ENCODE data around the gene ATG2B.

Gene ATG2B

DNA sequence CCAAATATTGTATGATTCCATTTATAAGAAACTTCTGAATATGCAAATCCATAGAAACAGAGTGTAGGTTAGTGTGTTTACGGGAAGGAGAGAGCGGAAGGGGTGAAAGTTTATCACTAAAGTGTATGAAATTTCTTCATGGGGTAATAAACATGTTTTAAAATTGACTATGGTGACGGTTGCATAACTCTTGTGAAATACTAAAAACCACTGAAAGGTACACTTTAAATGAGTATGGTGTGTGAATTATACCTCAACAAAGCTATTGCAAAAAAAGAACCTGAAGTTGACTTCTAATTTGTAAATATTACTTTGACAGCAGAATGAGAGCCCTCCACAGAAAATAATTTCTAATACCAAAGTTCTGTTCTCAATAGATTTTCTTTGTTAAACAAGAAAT is 47.1 kb downstream of the ATG2B start:
- H3K27ac ChIP-seq (ENCODE audit: low read depth in 2 of 2, low read length in 2 of 2), result no peak overlapping the region
- peaks cover 35 to 40% of the 10 kb centered on the region in 2 donors for H3K36me3 ChIP-seq (ENCODE audit: control insufficient read depth in 2 of 2, insufficient read depth in 2 of 2, low read length in 2 of 2)
- H3K4me3 ChIP-seq (ENCODE audit: low read length in 2 of 2), result no peak overlapping the region
- no peaks in the 10 kb centered on the region for H3K27me3 ChIP-seq (ENCODE audit: control insufficient read depth in 2 of 2, insufficient read depth in 2 of 2, low read length in 2 of 2)
- no peak overlapping the region for H3K9ac ChIP-seq (ENCODE audit: low read depth in 1 of 2, low read length in 2 of 2)
- no peaks in the 10 kb centered on the region for H3K4me1 ChIP-seq (ENCODE audit: control insufficient read depth in 2 of 2, insufficient read depth in 2 of 2, low read length in 2 of 2)
- H3K9me3 ChIP-seq (ENCODE audit: control insufficient read depth in 2 of 2, low read length in 2 of 2), result no peaks in the 10 kb centered on the region

DNA sequence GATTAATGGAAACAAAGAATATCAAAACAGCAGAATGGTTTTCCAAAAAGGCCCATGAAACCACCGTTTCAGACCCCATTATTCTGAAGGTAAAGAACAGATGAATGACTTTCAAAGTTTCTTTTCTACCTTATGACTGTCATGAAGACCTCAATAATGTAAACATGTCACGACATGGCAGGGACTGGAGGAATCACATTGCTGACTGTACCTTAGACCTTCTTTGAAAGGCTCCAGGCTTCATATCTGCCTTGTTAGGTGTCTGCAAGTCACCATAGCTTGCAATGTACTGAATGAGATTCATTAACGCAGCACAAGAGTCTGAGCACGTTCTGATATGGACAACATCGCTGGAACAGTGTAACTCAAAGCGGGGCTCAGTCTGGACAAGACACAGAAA is 52.2 kb downstream of the ATG2B start:
- Histone ChIP-seq H3K4me3 (ENCODE audit: low read length in 2 of 2) (no peak overlapping the region), H3K4me1 (ENCODE audit: control insufficient read depth in 2 of 2, insufficient read depth in 2 of 2, low read length in 2 of 2) (peaks cover 0 to 11% of the 10 kb centered on the region in 2 donors), H3K27me3 (ENCODE audit: control insufficient read depth in 2 of 2, insufficient read depth in 2 of 2, low read length in 2 of 2) (no peaks in the 10 kb centered on the region), H3K36me3 (ENCODE audit: control insufficient read depth in 2 of 2, insufficient read depth in 2 of 2, low read length in 2 of 2) (peaks cover 26 to 37% of the 10 kb centered on the region in 2 donors), H3K27ac (ENCODE audit: low read depth in 2 of 2, low read length in 2 of 2) (peak overlapping the region in 1 of 2 donors; percentile 8), H3K9me3 (ENCODE audit: control insufficient read depth in 2 of 2, low read length in 2 of 2) (no peaks in the 10 kb centered on the region), H3K9ac (ENCODE audit: low read depth in 1 of 2, low read length in 2 of 2) (no peak overlapping the region)

DNA sequence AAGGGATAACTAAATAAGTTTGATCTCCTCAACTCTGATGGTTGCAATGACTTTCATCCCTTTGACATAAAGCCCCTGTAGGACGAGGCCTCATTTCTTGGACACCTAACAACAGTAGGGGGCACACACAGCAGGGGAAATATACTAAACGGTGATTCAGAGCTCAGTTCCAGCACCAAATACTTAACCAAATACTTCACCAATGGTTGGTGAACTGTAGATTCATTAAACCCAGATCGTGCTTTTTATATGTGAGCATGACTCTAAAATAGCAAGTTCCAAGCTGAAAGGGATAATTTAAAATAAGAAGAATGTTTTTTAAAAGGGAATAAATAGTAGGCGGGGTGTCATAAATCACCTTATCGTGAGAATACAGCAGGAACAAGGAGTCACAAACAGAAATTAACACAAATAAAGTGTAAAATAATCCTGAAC is 53.2 kb downstream of the ATG2B start:
- H3K27me3 ChIP-seq (ENCODE audit: control insufficient read depth in 2 of 2, insufficient read depth in 2 of 2, low read length in 2 of 2), result no peaks in the 10 kb centered on the region
- no peak overlapping the region for H3K4me3 ChIP-seq (ENCODE audit: low read length in 2 of 2)
- no peak overlapping the region for H3K9ac ChIP-seq (ENCODE audit: low read depth in 1 of 2, low read length in 2 of 2)
- H3K27ac ChIP-seq (ENCODE audit: low read depth in 2 of 2, low read length in 2 of 2), result peak overlapping the region; percentile 51 to 58
- peaks cover 22 to 35% of the 10 kb centered on the region in 2 donors for H3K36me3 ChIP-seq (ENCODE audit: control insufficient read depth in 2 of 2, insufficient read depth in 2 of 2, low read length in 2 of 2)
- H3K9me3 ChIP-seq (ENCODE audit: control insufficient read depth in 2 of 2, low read length in 2 of 2), result no peaks in the 10 kb centered on the region
- peaks cover 0 to 11% of the 10 kb centered on the region in 2 donors for H3K4me1 ChIP-seq (ENCODE audit: control insufficient read depth in 2 of 2, insufficient read depth in 2 of 2, low read length in 2 of 2)

DNA sequence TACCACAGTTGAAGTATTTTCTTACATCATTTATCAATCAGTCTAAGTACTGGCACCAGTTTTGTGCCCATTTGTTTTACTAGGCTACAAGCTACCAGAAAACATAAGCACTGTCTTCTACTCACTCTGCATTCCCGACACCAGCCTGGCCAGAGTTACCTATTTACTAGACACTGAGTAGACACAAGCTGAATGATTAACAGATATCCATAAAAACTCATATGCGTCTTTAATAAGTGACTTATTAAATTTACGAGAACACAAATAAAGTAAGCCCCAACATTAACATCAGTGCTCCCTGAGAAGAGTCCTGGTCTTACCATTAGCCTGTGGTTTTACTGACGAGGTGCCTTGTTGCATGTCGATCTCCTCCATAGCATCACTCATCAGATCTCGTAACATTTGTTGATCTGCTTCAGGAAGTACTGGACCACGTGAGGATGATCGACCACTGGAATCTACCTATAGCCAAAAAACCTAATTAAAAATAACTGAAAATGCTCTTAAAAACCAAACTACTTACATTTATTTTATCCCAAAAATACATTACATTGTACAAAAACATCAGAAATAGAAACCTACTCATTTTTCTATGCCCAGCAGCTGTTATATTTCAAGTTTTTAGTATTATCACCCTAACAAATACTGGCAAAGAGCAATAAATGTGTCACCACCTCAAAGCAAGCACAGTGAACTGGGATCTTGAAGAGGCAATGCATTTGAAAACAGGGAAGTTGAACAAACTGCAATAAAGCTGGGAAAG is 53.8 kb downstream of the ATG2B start:
- Histone ChIP-seq H3K36me3 (ENCODE audit: control insufficient read depth in 2 of 2, insufficient read depth in 2 of 2, low read length in 2 of 2) (peaks cover 26 to 38% of the 10 kb centered on the region in 2 donors), H3K27ac (ENCODE audit: low read depth in 2 of 2, low read length in 2 of 2) (peak overlapping the region; percentile 51 to 58), H3K4me1 (ENCODE audit: control insufficient read depth in 2 of 2, insufficient read depth in 2 of 2, low read length in 2 of 2) (peaks cover 0 to 11% of the 10 kb centered on the region in 2 donors)

GRCh38 chr14:96307434-96307833 is 55.7 kb downstream of the ATG2B start:
- peaks cover 0 to 11% of the 10 kb centered on the region in 2 donors for H3K4me1 ChIP-seq (ENCODE audit: control insufficient read depth in 2 of 2, insufficient read depth in 2 of 2, low read length in 2 of 2)
- no peak overlapping the region for H3K9ac ChIP-seq (ENCODE audit: low read depth in 1 of 2, low read length in 2 of 2)
- no peaks in the 10 kb centered on the region for H3K9me3 ChIP-seq (ENCODE audit: control insufficient read depth in 2 of 2, low read length in 2 of 2)
- H3K27ac ChIP-seq (ENCODE audit: low read depth in 2 of 2, low read length in 2 of 2), result no peak overlapping the region
- H3K36me3 ChIP-seq (ENCODE audit: control insufficient read depth in 2 of 2, insufficient read depth in 2 of 2, low read length in 2 of 2), result peaks cover 28 to 44% of the 10 kb centered on the region in 2 donors
- H3K4me3 ChIP-seq (ENCODE audit: low read length in 2 of 2), result no peak overlapping the region
- no peaks in the 10 kb centered on the region for H3K27me3 ChIP-seq (ENCODE audit: control insufficient read depth in 2 of 2, insufficient read depth in 2 of 2, low read length in 2 of 2)

More for the DNA sequence above, 53.8 kb downstream of the ATG2B start:
- H3K4me3 ChIP-seq (ENCODE audit: low read length in 2 of 2), result peak overlapping the region in 1 of 2 donors; percentile 45
- H3K9ac ChIP-seq (ENCODE audit: low read depth in 1 of 2, low read length in 2 of 2), result no peak overlapping the region
- no peaks in the 10 kb centered on the region for H3K27me3 ChIP-seq (ENCODE audit: control insufficient read depth in 2 of 2, insufficient read depth in 2 of 2, low read length in 2 of 2)
- H3K9me3 ChIP-seq (ENCODE audit: control insufficient read depth in 2 of 2, low read length in 2 of 2), result no peaks in the 10 kb centered on the region

GRCh38 chr14:96304956-96305355 is 58.2 kb downstream of the ATG2B start:
- Histone ChIP-seq H3K27ac (ENCODE audit: low read depth in 2 of 2, low read length in 2 of 2) (no peak overlapping the region), H3K36me3 (ENCODE audit: control insufficient read depth in 2 of 2, insufficient read depth in 2 of 2, low read length in 2 of 2) (peaks cover 35 to 54% of the 10 kb centered on the region in 2 donors)

GRCh38 chr14:96303981-96304380 is 59.2 kb downstream of the ATG2B start:
- H3K9me3 ChIP-seq (ENCODE audit: control insufficient read depth in 2 of 2, low read length in 2 of 2), result no peaks in the 10 kb centered on the region
- no peak overlapping the region for H3K27ac ChIP-seq (ENCODE audit: low read depth in 2 of 2, low read length in 2 of 2)
- no peaks in the 10 kb centered on the region for H3K27me3 ChIP-seq (ENCODE audit: control insufficient read depth in 2 of 2, insufficient read depth in 2 of 2, low read length in 2 of 2)
- no peak overlapping the region for H3K9ac ChIP-seq (ENCODE audit: low read depth in 1 of 2, low read length in 2 of 2)
- peaks cover 40 to 59% of the 10 kb centered on the region in 2 donors for H3K36me3 ChIP-seq (ENCODE audit: control insufficient read depth in 2 of 2, insufficient read depth in 2 of 2, low read length in 2 of 2)
- no peak overlapping the region for H3K4me3 ChIP-seq (ENCODE audit: low read length in 2 of 2)
- peaks cover 0 to 3% of the 10 kb centered on the region in 2 donors for H3K4me1 ChIP-seq (ENCODE audit: control insufficient read depth in 2 of 2, insufficient read depth in 2 of 2, low read length in 2 of 2)

More at GRCh38 chr14:96304956-96305355, 58.2 kb downstream of the ATG2B start:
- no peak overlapping the region for H3K4me3 ChIP-seq (ENCODE audit: low read length in 2 of 2)
- no peaks in the 10 kb centered on the region for H3K27me3 ChIP-seq (ENCODE audit: control insufficient read depth in 2 of 2, insufficient read depth in 2 of 2, low read length in 2 of 2)
- peaks cover 0 to 7% of the 10 kb centered on the region in 2 donors for H3K4me1 ChIP-seq (ENCODE audit: control insufficient read depth in 2 of 2, insufficient read depth in 2 of 2, low read length in 2 of 2)
- H3K9me3 ChIP-seq (ENCODE audit: control insufficient read depth in 2 of 2, low read length in 2 of 2), result no peaks in the 10 kb centered on the region
- no peak overlapping the region for H3K9ac ChIP-seq (ENCODE audit: low read depth in 1 of 2, low read length in 2 of 2)

DNA sequence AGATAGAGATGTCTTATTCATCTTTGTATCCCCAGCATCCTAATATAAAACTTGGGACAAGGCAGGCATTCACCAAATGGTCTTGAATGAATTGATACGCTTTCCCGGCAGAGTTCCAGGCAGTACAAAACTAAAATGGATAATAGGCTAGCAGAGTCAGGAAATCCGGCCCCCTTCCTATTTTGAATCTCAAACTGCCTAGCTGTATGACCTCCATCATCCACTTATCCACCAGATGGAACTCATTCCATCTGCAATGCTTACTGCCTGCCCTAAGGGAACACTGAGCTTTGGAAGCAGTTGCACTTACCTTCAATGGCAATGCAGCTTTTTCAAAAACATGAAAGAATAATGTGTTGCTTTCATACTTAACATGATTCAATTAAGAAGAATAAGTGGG is 63.7 kb downstream of the ATG2B start:
- Histone ChIP-seq H3K36me3 (ENCODE audit: control insufficient read depth in 2 of 2, insufficient read depth in 2 of 2, low read length in 2 of 2) (peaks cover 26 to 43% of the 10 kb centered on the region in 2 donors), H3K9ac (ENCODE audit: low read depth in 1 of 2, low read length in 2 of 2) (no peak overlapping the region), H3K4me3 (ENCODE audit: low read length in 2 of 2) (no peak overlapping the region), H3K9me3 (ENCODE audit: control insufficient read depth in 2 of 2, low read length in 2 of 2) (no peaks in the 10 kb centered on the region), H3K27ac (ENCODE audit: low read depth in 2 of 2, low read length in 2 of 2) (no peak overlapping the region), H3K4me1 (ENCODE audit: control insufficient read depth in 2 of 2, insufficient read depth in 2 of 2, low read length in 2 of 2) (no peaks in the 10 kb centered on the region), H3K27me3 (ENCODE audit: control insufficient read depth in 2 of 2, insufficient read depth in 2 of 2, low read length in 2 of 2) (no peaks in the 10 kb centered on the region)

- Histone ChIP-seq H3K4me1 (ENCODE audit: control insufficient read depth in 2 of 2, insufficient read depth in 2 of 2, low read length in 2 of 2) (no peaks in the 10 kb centered on the region), H3K27ac (ENCODE audit: low read depth in 2 of 2, low read length in 2 of 2) (no peak overlapping the region), H3K36me3 (ENCODE audit: control insufficient read depth in 2 of 2, insufficient read depth in 2 of 2, low read length in 2 of 2) (peaks cover 19 to 31% of the 10 kb centered on the region in 2 donors), H3K27me3 (ENCODE audit: control insufficient read depth in 2 of 2, insufficient read depth in 2 of 2, low read length in 2 of 2) (no peaks in the 10 kb centered on the region), H3K9ac (ENCODE audit: low read depth in 1 of 2, low read length in 2 of 2) (no peak overlapping the region), H3K9me3 (ENCODE audit: control insufficient read depth in 2 of 2, low read length in 2 of 2) (no peaks in the 10 kb centered on the region), H3K4me3 (ENCODE audit: low read length in 2 of 2) (no peak overlapping the region)
These were observed 65.1 kb downstream of the ATG2B start for GRCh38 chr14:96297997-96298515.

- no peaks in the 10 kb centered on the region for H3K4me1 ChIP-seq (ENCODE audit: control insufficient read depth in 2 of 2, insufficient read depth in 2 of 2, low read length in 2 of 2)
- peaks cover 21 to 26% of the 10 kb centered on the region in 2 donors for H3K36me3 ChIP-seq (ENCODE audit: control insufficient read depth in 2 of 2, insufficient read depth in 2 of 2, low read length in 2 of 2)
- no peak overlapping the region for H3K27ac ChIP-seq (ENCODE audit: low read depth in 2 of 2, low read length in 2 of 2)
- H3K9me3 ChIP-seq (ENCODE audit: control insufficient read depth in 2 of 2, low read length in 2 of 2), result no peaks in the 10 kb centered on the region
- H3K9ac ChIP-seq (ENCODE audit: low read depth in 1 of 2, low read length in 2 of 2), result no peak overlapping the region
- no peak overlapping the region for H3K4me3 ChIP-seq (ENCODE audit: low read length in 2 of 2)
- no peaks in the 10 kb centered on the region for H3K27me3 ChIP-seq (ENCODE audit: control insufficient read depth in 2 of 2, insufficient read depth in 2 of 2, low read length in 2 of 2)
These were observed 66.1 kb downstream of the ATG2B start for GRCh38 chr14:96297000-96297399.

All from mucosa of rectum (tissue), 2 donors.